OCI-M1 (cell line): ENCODE measurements around the gene WDR47.
"Not testable (repeated sequence)": the region's sequence is repeated elsewhere in the genome, so short reads cannot be mapped to it uniquely, and the experiment has no call there.

Experiments
- DNase-seq: peaks from one replicate; lab custom pipeline; 2025; lab: John Stamatoyannopoulos, UW

WDR47 gene

DNA sequence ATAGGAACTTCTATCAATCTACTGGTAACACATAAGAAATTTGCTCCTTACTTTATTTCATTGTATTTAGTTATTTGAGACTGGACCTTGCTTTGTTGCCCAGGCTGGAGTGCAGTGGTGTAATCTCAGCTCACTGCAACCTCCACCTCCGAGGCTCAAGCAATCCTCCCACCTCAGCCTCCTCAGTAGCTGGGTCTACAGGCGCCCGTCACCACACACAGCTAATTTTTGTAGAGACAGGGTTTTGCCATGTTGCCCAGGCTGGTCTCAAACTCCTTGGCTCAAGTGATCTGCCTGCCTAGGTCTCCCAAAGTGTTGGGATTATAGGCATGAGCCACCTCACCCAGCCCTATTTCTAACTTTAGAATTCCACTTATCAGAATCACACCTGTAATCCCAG lies 10.2 kb upstream of the WDR47 start:
- DNase-seq = not testable (repeated sequence)

DNA sequence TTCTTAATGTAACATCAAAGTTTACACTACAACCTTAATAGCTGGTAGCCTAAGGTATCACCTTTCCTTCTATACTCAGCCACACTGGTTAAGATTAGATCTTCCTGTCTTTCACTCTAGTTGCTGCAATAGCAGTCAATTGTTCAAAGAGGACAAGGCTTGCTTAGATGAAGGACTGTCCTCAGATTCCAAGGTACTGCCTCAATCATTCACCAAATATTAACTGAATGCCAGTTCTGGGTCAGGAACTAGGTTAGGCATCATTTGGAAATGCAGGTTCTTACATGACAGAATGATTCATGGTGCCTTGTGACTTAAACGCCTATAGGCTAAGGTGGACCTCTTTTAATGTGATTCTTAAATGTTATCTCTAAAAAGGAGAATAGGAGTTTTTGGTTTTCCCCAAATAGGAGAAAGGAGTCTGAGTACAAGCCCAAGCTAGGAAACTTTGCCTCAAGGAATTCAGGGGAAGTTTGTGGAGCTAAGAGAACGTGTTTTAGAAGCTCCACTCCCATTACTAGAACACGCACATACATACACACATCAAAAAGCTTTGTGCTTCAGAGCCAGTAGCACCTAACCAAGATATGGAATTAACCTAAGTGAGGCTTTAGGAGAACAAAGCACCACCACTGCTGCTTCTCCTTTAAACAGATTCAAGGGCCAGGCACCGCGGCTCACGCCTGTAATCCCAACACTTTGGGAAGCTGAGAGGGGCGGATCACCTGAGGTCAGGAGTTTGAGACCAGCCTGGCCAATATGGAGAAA lies 8.5 kb upstream of the WDR47 start:
- no peak for DNase-seq

DNA sequence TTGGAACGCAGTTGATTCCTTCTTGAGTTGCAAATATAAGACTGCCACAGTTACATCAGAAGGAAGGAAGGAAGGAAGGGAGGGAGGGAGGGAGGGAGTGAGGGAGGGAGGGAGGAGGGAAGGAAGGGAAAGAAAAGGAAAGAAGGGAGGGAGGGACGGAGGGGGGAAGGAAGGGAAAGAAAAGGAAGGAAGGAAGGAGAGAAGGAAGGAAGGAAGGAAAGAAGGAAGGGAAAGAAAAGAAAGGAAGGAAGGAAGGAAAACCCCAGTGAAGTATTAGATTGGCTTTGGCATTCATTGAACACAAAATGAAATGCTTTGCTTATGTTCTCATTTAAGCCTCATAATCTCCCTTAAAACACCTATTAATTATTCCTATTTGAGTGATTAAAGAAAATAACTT lies 6.4 kb upstream of the WDR47 start:
- no peak for DNase-seq

DNA sequence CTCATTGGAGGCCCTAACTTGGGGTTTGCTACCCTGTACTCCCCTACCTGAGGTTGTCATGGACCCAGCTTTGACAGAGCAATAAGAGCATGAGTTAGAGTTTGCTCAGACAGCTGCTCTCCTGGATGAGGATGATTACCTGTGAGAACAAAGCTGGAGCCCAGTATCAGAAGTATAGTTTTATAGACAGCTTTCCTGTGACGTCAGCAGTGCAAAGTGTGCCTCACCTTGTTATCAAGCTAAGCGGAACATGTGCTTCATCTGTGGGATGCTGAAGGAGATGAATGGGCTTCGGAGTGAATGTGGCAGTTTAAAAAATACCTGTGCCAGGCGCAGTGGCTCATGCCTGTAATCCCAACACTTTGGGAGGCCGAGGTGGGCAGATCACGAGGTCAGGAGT lies 5.4 kb upstream of the WDR47 start:
- no peak for DNase-seq

DNA sequence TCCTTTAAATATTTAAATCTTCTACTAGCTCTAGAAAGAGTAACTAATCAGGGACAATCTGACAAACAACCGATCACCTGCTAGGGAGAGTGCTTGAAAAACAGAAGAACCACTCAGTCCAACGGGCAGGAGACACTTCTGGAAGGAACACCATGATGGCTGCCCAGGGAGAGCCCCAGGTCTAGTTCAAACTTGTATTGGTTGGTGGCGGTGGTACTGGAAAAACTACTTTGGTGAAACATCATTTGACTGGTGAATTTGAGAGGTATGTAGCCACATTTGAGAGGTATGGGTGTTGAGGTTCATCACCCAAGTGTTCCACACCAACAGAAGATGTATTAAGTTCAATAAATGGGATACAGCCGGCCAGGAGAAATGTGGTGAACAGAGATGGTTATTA lies 4.8 kb upstream of the WDR47 start:
- no peak for DNase-seq

DNA sequence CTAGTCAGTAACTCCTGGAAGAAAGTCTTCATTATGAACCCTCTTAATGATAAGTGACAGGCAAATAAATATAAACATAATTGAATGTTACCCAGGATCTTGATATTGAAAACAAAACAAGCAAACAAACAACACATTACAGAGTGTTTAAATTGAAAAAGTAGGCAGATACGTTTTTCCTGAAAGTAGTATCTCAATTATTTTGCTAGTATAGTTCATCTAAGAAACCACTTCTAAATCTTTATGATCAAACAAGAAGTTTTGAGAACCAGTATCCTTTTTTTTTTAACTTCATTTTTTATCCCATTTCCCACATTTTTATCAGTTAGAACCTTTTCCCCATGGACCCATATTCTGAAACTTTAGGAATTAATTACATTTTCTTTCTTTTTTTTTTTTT lies 3.7 kb upstream of the WDR47 start:
- DNase-seq = no peak

DNA sequence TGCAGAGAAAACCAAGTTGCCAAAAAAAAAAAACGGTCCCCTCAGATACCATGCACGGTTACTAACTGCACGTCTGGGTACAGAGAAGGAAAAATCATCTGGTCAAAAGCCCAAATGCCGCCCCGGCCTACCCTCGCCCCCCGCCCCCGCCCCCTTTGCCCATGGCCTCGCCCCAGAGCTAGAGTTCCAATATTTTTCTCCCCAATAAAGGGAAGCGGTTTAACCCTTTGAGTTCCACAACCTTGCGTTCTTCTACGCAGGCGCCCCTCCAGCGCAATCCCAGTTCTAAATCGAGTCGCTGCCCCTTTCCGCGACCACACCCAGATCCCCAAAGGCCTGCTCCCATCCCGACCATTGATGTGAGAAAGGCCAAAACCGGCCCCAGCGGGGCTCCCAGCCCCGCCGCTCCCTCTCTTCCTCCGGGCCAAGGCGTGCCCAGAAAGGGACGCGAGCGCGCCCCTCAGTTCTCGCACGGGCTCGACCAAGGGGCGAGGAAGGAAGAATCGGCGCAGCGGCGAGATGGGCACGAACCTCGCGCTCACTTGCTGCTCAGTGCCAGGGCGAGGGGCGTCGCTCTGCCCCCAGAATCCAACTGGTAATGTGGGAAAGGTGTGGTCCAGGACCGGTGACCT lies 797 bp downstream of the WDR47 start:
- DNase-seq = peak; percentile 38

DNA sequence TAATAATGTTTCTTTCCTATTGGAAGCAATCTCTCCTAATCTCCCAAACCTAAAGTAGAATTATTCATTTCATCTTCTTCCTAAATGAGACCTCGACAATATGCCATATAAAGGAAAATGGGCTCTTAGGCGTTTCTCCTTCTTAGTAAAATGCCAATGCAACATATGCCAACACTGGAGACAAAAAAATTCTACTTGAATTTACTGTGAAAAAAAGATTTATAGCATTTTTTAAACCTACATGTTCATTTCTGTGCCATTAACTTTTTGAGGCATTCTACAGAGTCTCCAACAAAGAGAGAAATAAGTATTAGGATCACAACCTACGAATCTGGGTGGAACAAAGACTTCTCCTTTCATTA lies 1.3 kb downstream of the WDR47 start:
- DNase-seq = peak; percentile 40

DNA sequence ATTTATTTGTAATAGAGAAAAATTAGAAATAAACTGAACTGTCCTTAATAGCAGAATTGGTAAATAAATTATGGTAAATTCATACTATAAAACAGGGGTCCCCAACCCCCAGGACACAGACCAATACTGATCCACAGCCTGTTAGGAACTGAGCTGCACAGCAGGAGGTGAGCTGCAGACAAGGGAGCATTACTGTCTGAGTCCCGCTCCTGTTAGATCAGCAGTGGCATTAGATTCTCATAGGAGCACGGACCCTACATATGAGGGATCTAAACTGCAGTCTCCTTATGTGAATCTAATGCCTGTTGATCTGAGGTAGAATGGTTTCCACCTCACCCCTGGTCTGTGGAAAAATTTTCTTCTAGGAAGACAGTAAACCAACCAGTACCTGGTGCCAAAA lies 7.5 kb downstream of the WDR47 start:
- no peak for DNase-seq

DNA sequence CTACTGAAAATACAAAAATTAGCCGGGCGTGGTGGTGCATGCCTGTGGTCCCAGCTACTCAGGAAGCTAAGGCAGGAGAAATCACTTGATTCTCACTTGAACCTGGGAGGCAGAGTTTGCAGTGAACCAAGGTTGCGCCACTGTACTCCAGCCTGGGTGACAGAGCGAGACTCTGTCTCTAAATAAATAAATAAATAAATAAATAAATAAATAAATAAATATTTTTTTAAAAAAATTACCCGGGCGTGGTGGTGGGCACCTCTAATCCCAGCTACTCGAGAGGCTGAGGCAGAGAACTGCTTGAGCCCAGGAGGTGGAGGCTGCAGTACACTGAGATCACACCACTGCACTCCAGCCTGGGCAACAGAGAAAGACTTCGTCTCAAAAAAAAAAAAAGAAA lies 12.4 kb downstream of the WDR47 start:
- not testable (repeated sequence) for DNase-seq

DNA sequence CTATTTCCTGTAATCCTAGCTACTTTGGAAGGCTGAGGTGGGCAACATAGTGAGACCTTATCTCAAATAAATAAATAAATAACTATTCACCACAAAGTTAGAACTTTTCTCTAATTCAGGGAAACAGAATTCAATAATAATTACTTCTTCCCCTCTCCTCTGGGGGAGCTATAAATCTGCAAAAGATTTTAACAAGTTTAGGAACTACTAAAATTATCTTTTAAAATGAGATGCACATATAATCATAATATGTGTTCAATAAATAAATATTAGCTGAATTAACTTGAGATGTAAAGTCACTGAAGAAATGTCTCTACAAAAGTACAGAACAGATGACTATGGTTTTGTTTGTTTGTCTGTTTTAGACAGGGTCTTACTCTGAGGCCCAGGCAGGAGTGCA lies 14.1 kb downstream of the WDR47 start:
- peak; percentile 15 for DNase-seq

DNA sequence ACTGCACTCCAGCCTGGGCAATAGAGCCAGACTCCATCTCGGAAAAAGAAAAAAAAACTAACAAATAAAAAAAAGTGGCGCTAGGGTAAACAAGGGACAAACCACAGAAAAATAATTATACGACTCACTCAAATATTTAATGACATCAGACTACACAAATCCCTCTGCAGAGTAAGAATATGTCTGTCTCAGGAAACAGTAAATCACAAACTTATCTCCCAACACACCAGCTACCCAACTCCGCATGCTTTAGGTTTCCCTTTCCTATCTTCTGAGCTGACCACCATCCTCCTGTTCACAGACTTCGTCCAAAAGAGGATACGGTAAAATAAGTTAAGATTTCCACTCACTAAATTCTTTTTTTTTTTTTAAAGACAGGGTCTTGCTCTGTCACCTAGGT lies 16.2 kb downstream of the WDR47 start:
- DNase-seq = no peak

DNA sequence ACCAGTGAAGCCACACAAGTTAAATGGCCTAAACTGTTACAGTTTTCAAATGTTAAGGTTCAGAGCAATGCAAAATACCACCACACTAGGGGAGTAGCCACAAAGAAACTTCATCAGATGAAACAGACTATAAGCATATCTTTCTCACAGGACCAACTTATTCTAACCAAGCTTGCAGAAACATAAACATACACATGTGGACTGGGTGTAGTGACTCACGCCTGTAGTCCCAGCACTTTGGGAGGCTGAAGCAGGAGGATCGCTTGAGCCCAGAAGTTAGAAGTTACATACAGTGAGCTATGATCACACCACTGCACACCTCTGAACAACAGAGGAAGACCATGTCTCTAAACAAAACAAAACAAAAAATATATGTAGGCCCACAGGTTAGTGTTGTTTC lies 17.3 kb downstream of the WDR47 start:
- DNase-seq = no peak

DNA sequence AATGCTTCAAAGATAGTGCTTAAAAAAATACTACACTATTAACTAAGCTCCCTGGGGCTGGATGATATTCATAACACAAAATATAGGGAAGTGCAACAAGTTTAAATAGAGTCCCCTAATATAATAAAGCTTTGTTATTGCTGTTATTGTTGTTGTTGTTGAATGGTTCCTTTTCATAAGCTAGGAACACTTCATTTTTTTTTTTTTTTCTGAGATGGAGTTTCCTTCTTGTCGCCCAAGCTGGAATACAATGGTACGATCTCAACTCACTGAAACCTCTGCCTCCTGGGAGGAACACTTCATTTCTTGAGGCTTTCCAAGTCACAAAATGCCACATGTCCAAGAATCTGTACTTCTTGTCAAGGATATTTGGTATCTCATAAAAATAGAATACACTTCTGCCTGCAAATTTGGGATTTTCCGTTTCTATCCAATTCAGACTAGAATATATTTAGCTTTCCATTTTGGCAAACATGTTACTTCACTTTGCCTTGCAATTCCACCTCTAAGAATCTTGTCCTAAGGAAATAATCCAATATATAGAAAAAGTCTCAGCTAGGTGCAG lies 21.1 kb downstream of the WDR47 start:
- no peak for DNase-seq

DNA sequence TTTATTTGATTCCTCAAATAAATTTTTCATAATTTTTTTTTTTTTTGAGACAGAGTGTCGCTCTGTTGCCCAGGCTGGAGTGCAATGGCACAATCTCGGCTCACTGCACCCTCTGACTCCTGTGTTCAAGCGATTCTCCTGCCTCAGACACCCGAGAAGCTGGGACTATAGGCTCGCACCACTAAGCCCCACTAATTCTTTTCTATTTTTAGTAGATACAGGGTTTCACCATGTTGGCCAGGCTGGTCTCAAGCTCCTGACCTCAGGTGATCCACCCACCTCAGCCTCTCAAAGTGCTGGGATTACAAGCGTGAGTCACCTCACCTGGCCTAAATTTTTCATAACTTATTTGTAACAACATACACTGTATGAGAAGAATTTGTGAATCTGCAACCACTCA lies 24.2 kb downstream of the WDR47 start:
- DNase-seq = not testable (repeated sequence)

DNA sequence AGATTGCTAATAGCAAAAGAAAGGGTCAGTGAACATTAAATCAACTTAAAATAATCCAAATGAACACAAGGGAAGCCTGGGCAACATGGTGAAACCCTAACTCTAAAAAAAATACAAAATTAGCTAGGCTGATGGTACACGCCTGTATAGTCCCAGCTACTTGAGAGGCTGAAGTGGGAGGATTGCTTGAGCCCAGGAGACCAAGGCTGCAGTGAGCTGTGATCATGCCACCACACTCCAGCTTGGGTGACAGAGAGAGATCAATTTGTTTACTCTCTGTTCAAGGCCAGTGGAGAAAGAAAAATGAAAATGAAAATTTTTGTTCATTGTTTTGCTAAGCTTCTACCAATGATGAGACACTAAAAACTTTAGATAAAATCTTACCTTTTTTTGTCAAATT lies 24.8 kb downstream of the WDR47 start:
- no peak for DNase-seq

DNA sequence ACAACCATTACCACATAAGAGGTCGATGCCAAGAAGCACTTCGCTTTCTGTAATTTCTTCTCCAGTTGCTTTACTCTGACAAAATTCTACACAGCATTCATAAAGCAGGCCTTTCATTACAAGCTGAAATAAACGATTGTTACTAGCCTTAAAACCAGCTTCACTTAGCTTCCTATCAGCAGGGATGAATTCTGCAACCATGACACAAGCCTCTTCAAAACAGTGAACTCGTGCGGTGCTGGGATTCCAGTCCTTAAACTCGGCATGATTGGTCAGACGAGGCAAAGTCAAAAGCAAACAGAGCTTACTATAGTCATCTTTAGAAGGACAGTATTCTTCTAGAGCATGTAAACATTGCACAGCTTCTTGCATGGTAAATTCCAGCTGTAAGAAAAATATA lies 30.6 kb downstream of the WDR47 start:
- DNase-seq = no peak

DNA sequence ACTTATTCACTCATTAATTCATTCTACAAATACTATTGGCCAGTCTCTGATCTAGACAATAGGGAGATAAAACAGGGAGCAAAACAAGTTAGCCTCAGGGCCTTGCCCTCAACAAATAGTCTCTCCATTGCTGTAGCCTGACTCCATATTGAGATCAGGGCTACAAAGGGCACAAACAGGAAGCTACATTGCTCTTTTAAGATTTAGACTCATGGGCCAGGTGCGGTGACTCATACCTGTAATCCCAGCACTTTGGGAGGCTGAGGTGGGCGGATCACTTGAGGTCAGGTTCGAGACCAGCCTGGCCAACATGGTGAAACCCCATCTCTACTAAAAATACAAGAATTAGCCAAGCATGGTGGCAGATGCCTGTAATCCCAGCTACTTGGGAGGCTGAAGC lies 45.3 kb downstream of the WDR47 start:
- not testable (repeated sequence) for DNase-seq

DNA sequence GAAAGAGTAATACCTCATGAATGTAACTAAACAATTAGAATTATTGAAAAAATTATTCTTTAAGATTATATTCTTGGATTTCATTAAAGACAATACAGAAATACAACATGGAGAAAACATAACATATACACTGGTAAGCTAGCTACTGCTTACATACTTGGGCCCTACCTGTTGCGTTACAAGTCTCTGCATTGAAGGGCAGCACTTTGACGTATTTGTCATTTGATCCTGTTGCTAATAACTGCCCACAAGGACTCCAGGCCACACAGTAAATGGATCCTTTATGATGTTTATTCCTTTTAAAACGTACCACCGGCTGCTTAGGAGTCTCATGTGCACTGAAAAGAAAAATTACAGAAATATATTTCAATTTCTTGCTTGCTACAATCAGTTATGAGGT lies 58.8 kb downstream of the WDR47 start:
- DNase-seq = no peak

DNA sequence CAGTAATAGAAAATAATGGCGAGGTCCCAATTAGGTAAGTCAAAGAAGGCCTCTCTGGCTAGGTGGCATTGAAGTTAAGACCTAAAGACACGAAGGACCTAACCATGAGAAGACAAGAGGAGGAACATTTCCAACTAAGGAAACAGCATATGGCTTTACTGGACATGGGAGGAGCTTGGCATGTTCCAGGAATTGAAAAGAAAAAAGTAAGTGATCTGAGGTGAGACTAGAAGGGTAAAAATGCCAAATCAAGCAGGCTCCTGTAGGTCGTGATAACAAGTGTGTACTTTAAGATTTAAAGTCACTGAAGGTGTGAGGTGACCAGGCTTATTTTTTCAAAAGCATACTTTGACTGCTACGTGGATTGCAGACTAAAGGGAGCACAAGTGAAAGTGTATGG lies 65.2 kb downstream of the WDR47 start:
- DNase-seq = no peak

DNA sequence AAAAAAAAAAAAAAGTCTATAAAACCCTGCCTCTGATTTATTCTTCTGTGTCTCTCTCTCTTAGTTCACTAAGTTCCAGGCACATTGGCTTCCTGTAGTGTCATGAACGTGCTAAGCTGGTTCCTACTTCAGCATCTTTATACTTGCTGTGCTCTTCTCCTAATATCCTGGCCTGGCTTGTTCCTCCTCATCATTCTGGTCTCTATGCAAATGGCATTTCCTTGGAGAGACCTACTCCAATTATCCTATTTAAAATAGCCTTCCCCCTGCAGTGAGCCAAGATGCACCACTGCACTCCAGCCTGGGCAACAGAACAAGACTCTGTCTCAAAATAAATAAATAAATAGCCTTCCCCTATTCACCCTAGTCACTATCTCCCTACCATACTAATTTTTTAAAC lies 69.0 kb downstream of the WDR47 start:
- DNase-seq = no peak

DNA sequence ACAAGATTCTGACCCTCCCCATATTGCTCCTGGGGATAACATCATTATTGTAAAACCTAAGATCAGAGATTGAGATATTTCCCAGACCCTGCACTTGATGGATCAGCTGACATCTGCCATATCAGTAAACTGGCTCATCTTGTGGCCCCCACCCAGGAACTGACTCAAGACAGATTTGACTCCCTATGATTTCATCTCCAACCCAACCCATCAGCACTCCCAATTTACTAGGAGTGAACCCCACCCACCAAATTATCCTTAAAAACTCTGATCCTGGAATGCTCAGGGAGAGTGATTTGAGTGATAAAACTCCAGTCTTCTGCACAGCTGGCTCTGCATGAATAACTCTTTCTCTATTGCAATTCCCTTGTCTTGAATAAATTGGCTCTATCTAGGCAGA lies 72.6 kb downstream of the WDR47 start:
- no peak for DNase-seq

DNA sequence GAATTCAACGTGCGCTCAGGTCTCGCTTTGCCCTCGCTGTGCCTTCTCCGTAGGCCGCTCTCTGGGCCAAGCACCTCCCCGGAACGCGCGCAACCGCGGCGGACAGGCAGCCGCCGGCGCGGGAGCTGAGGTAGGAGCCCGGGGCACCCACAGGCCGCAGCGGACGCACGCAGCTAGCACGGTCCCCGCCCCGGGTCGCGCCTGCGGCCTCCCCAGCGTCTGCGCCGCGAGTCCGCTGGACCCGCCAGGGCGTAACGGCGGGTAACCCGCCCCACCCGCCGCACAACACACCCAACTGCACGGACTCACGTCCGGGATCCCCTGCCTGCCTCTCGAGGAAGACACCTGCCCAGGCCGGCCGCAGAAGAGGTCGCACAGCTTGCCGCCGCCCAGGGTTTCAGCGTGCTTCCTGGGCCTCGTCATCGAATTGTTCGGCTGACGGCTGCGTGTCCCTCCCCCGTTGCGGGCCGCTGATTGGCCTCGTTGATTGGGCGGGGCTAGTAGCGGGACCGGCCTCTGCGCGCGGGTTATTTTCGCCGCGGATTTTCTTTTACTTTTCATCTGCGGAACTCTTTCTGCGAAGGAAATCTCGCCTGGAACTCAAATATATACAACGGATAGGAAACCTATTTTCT lies 78.7 kb downstream of the WDR47 start, which contains the start of gene CLCC1:
TSS of gene CLCC1 (minus strand) at position 433 of the 635 bp plus-strand sequence. CDS start 13,047 bp downstream, outside the sequence.
- peak; percentile 93 for DNase-seq
